Stomach (tissue), 9 donors: ENCODE measurements around the gene PGAP6. TPM values are rescaled to one million over a fixed set of nuclear protein-coding genes. Genes with fewer than 3 reads are reported as not detected.

Source experiments
- DNase-seq, 2 donors: peaks; one replicate each; pipeline versions ENCODE4 v3.0.0 to v3.0.0-alpha.2; 2013 to 2019
- H3K27ac ChIP-seq, 5 donors: fragments of 200-600 bp in 4 of 5; sonication (generic) in 4 of 5; one replicate each; pipeline ENCODE4 v1.5.1; 2013 to 2019; ENCODE audit warnings: mild to moderate bottlenecking in 1 of 5, moderate library complexity in 1 of 5
- H3K27me3 ChIP-seq, 3 donors: fragments of 200-600 bp; sonication (generic); one replicate each; pipeline ENCODE4 v1.5.1; 2017 to 2019; ENCODE audit warnings: mixed run types in 1 of 3
- H3K36me3 ChIP-seq, 4 donors: fragments of 200-600 bp; sonication (generic); 1 replicate in 3 of 4; 2 replicates in 1 of 4; pipeline ENCODE4 v1.5.1; 2016 to 2019
- H3K4me1 ChIP-seq, 4 donors: fragments of 200-600 bp; sonication (generic); one replicate each; pipeline ENCODE4 v1.5.1; 2016 to 2019
- H3K4me3 ChIP-seq, 4 donors: fragments of 200-600 bp; sonication (generic) in 3 of 4; one replicate each; pipeline ENCODE4 v1.5.1; 2016 to 2019; ENCODE audit warnings: mild to moderate bottlenecking in 1 of 4
- H3K9me3 ChIP-seq, 4 donors: fragments of 200-600 bp; sonication (generic); one replicate each; pipeline ENCODE4 v1.5.1; 2016 to 2019
- CTCF ChIP-seq, 7 experiments: fragments of 450-650 bp in 4 of 7; fragments of 200-600 bp in 3 of 7; sonication (generic) in 3 of 7; IDR thresholded peaks; one replicate each; pipeline ENCODE4 v1.5.1; 2016 to 2019; ENCODE audit warnings: antibody characterized with exemption in 7 of 7, control low read depth in 2 of 7, mild to moderate bottlenecking in 1 of 7
- EP300 ChIP-seq: sonication (generic); formaldehyde crosslinking; IDR thresholded peaks from one replicate; pipeline ENCODE4 v1.6.1; 2017; ENCODE audit warnings: antibody characterized with exemption
- POLR2A ChIP-seq, 4 donors: fragments of 450-650 bp; IDR thresholded peaks; one replicate each; pipeline ENCODE4 v1.6.1; 2016; ENCODE audit warnings: antibody characterized with exemption in 4 of 4, control low read depth in 2 of 4, mild to moderate bottlenecking in 1 of 4, moderate library complexity in 1 of 4
- POLR2AphosphoS5 ChIP-seq, 3 donors: sonication (generic); formaldehyde crosslinking; IDR thresholded peaks; one replicate each; pipeline ENCODE4 v1.6.1; 2016; ENCODE audit warnings: antibody characterized with exemption in 3 of 3
- WGBS, 5 donors: extraction: QIAGEN DNeasy Blood & Tissue Kit in 3 of 5; methylation state at CpG; one replicate each; pipeline versions ENCODE4 v1.1.5 to v1.1.7; 2013 to 2018; 5-methylcytosine and 5-hydroxymethylcytosine counted together
- intact Hi-C: fragments of 100-400 bp; cut with DNase I; formaldehyde crosslinking; loops from one replicate; pipeline ENCODE4 v1.15.1; 2023; ENCODE audit warnings: low total_unique reads
- polyA plus RNA-seq, 3 donors: library from polyadenylated mRNA; stranded (reverse); fragments of 200-250 nt; gene quantifications; one replicate each; pipeline ENCODE4 v1.2.3, GENCODE V29; 2013
- total RNA-seq, 5 donors: library from RNA; depleted of rRNA; stranded (reverse); fragments of >200 nt; gene quantifications; one replicate each; pipeline versions ENCODE4 v1.1.0 to v1.2.3, GENCODE V29; 2014 to 2016
- donor health status: healthy with polysubstance abuse.
- donor health status: Bipolar disorder and iron deficiency.
- donor health status: healthy.

The PGAP6 gene
- total and polyA plus RNA-seq, 8 donors, result 20.7 to 364 (median 91.5) TPM

GRCh38 chr16:322476-323143, 59.2 kb downstream of the PGAP6 start:
- no peak overlapping the region for H3K27ac ChIP-seq
- H3K36me3 ChIP-seq, result peaks cover 6 to 20% (median 17%) of the 10 kb centered on the region in 4 donors
- no peaks in the 10 kb centered on the region for H3K9me3 ChIP-seq
- no peak overlapping the region for H3K4me3 ChIP-seq
- peaks cover 29 to 42% (median 41%) of the 10 kb centered on the region in 4 donors for H3K4me1 ChIP-seq
- 92 to 95% (median 94%) methylated on average over 13 of the region's 13 CpGs for WGBS, 5 donors
- TF ChIP-seq EP300 (no peak), CTCF (IDR thresholded peaks at IDR 0.05) (no peak), POLR2AphosphoS5 (IDR thresholded peaks at IDR 0.05) (no peak), POLR2A (IDR thresholded peaks at IDR 0.05) (no peak)
- no peak for DNase-seq
- intact Hi-C loops, result no loop called here
- H3K27me3 ChIP-seq, result no peaks in the 10 kb centered on the region

- Histone ChIP-seq H3K4me3 (no peak overlapping the region), H3K9me3 (no peaks in the 10 kb centered on the region), H3K27me3 (no peaks in the 10 kb centered on the region), H3K36me3 (peaks cover 6 to 28% (median 20%) of the 10 kb centered on the region in 4 donors), H3K27ac (no peak overlapping the region), H3K4me1 (peaks cover 18 to 33% (median 30%) of the 10 kb centered on the region in 4 donors)
- intact Hi-C loops, result no loop called here
- WGBS, 5 donors, result 73 to 85% (median 78%) methylated on average over 9 of the region's 9 CpGs
- DNase-seq, result no peak
- TF ChIP-seq EP300 (no peak), POLR2A (IDR thresholded peaks at IDR 0.05) (no peak), POLR2AphosphoS5 (IDR thresholded peaks at IDR 0.05) (no peak), CTCF (IDR thresholded peaks at IDR 0.05) (no peak)
These were observed 60.2 kb downstream of the PGAP6 start for GRCh38 chr16:321532-321931.

Other genes with a start within 250 kb of the PGAP6 start
- gene NPRL3, start 243.3 kb downstream of the PGAP6 start, total RNA-seq, result 10 to 100 TPM in 3 of 5 donors, 1 to 10 TPM in 1, under 1 TPM in 1; 0.58 to 73.9 (median 22.3) TPM
- 10 to 100 TPM; 12.4 to 14.1 (median 13.3) TPM for gene NPRL3, start 243.3 kb downstream of the PGAP6 start, polyA plus RNA-seq
- gene HBZ, start 229.3 kb downstream of the PGAP6 start, total RNA-seq, result not detected
- gene HBZ, start 229.3 kb downstream of the PGAP6 start, polyA plus RNA-seq, result not detected
- gene HBM, start 216.0 kb downstream of the PGAP6 start, total RNA-seq, result 10 to 100 TPM in 1 of 5 donors, not detected in 4; 10.3 TPM
- gene HBM, start 216.0 kb downstream of the PGAP6 start, polyA plus RNA-seq, result not detected
- gene HBA2, start 209.1 kb downstream of the PGAP6 start, total RNA-seq, result 100 to 1,000 TPM in 1 of 5 donors, 10 to 100 TPM in 2, 1 to 10 TPM in 1, not detected in 1; 8.4 to 570 (median 32.0) TPM
- 10 to 100 TPM in 2 of 3 donors, 1 to 10 TPM in 1; 3.5 to 21.3 (median 17.0) TPM for gene HBA2, start 209.1 kb downstream of the PGAP6 start, polyA plus RNA-seq
- 100 to 1,000 TPM in 1 of 5 donors, 10 to 100 TPM in 1, not detected in 3; 34.8 to 263 TPM for gene HBA1, start 205.3 kb downstream of the PGAP6 start, total RNA-seq
- gene HBA1, start 205.3 kb downstream of the PGAP6 start, polyA plus RNA-seq, result 1 to 10 TPM in 1 of 3 donors, under 1 TPM in 1, not detected in 1; 0.88 to 5.7 TPM
- not detected for gene HBQ1, start 201.5 kb downstream of the PGAP6 start, total RNA-seq
- not detected for gene HBQ1, start 201.5 kb downstream of the PGAP6 start, polyA plus RNA-seq
- gene LUC7L, start 152.5 kb downstream of the PGAP6 start, total RNA-seq, result 100 to 1,000 TPM; 100 to 221 (median 121) TPM
- 100 to 1,000 TPM in 1 of 3 donors, 10 to 100 TPM in 2; 77.5 to 108 (median 82.2) TPM for gene LUC7L, start 152.5 kb downstream of the PGAP6 start, polyA plus RNA-seq
- gene FAM234A, start 147.2 kb downstream of the PGAP6 start, total RNA-seq, result 10 to 100 TPM; 14.6 to 87.2 (median 60.3) TPM
- gene FAM234A, start 147.2 kb downstream of the PGAP6 start, polyA plus RNA-seq, result 10 to 100 TPM; 13.1 to 34.9 (median 29.5) TPM
- gene RGS11, start 106.0 kb downstream of the PGAP6 start, total RNA-seq, result 10 to 100 TPM in 2 of 5 donors, 1 to 10 TPM in 3; 2.6 to 24.6 (median 7.0) TPM
- gene RGS11, start 106.0 kb downstream of the PGAP6 start, polyA plus RNA-seq, result 10 to 100 TPM in 2 of 3 donors, 1 to 10 TPM in 1; 7.3 to 26.3 (median 11.9) TPM
- gene ARHGDIG, start 101.4 kb downstream of the PGAP6 start, total RNA-seq, result 10 to 100 TPM in 2 of 5 donors, 1 to 10 TPM in 2, not detected in 1; 3.1 to 39.7 (median 11.0) TPM
- 10 to 100 TPM in 1 of 3 donors, 1 to 10 TPM in 2; 5.2 to 50.4 (median 9.6) TPM for gene ARHGDIG, start 101.4 kb downstream of the PGAP6 start, polyA plus RNA-seq
- 100 to 1,000 TPM in 1 of 5 donors, 10 to 100 TPM in 3, not detected in 1; 32.3 to 118 (median 65.1) TPM for gene PDIA2, start 98.8 kb downstream of the PGAP6 start, total RNA-seq
- 100 to 1,000 TPM; 142 to 932 (median 584) TPM for gene PDIA2, start 98.8 kb downstream of the PGAP6 start, polyA plus RNA-seq
- 10 to 100 TPM; 11.7 to 69.2 (median 17.0) TPM for gene AXIN1, start 29.3 kb downstream of the PGAP6 start, total RNA-seq
- 10 to 100 TPM; 13.3 to 19.1 (median 17.9) TPM for gene AXIN1, start 29.3 kb downstream of the PGAP6 start, polyA plus RNA-seq
- gene MRPL28, start 11.4 kb downstream of the PGAP6 start, total RNA-seq, result 100 to 1,000 TPM in 1 of 5 donors, 10 to 100 TPM in 3, 1 to 10 TPM in 1; 9.9 to 106 (median 30.7) TPM
- gene MRPL28, start 11.4 kb downstream of the PGAP6 start, polyA plus RNA-seq, result 100 to 1,000 TPM in 1 of 3 donors, 10 to 100 TPM in 2; 78.8 to 100 (median 83.4) TPM
- gene NME4, start 15.2 kb upstream of the PGAP6 start, total RNA-seq, result 100 to 1,000 TPM in 1 of 5 donors, 10 to 100 TPM in 4; 23.3 to 187 (median 49.0) TPM
- 10 to 100 TPM; 84.0 to 97.7 (median 95.6) TPM for gene NME4, start 15.2 kb upstream of the PGAP6 start, polyA plus RNA-seq
- 100 to 1,000 TPM in 1 of 5 donors, 10 to 100 TPM in 2, 1 to 10 TPM in 2; 5.8 to 149 (median 12.5) TPM for gene DECR2, start 19.9 kb upstream of the PGAP6 start, total RNA-seq
- gene DECR2, start 19.9 kb upstream of the PGAP6 start, polyA plus RNA-seq, result 10 to 100 TPM; 20.8 to 24.5 (median 22.6) TPM
- 100 to 1,000 TPM in 1 of 5 donors, 10 to 100 TPM in 3, 1 to 10 TPM in 1; 6.7 to 102 (median 57.8) TPM for gene RAB11FIP3, start 43.7 kb upstream of the PGAP6 start, total RNA-seq
- gene RAB11FIP3, start 43.7 kb upstream of the PGAP6 start, polyA plus RNA-seq, result 10 to 100 TPM; 15.4 to 19.7 (median 16.2) TPM
- gene CAPN15, start 145.7 kb upstream of the PGAP6 start, total RNA-seq, result 100 to 1,000 TPM in 1 of 5 donors, 10 to 100 TPM in 4; 25.2 to 235 (median 83.5) TPM
- 10 to 100 TPM; 29.3 to 33.2 (median 29.6) TPM for gene CAPN15, start 145.7 kb upstream of the PGAP6 start, polyA plus RNA-seq
- gene PRR35, start 178.4 kb upstream of the PGAP6 start, total RNA-seq, result not detected
- not detected for gene PRR35, start 178.4 kb upstream of the PGAP6 start, polyA plus RNA-seq
- gene NHLRC4, start 185.0 kb upstream of the PGAP6 start, total RNA-seq, result under 1 TPM in 2 of 5 donors, not detected in 3; 0.89 to 0.92 TPM
- 1 to 10 TPM in 2 of 3 donors, under 1 TPM in 1; 0.35 to 1.4 (median 1.4) TPM for gene NHLRC4, start 185.0 kb upstream of the PGAP6 start, polyA plus RNA-seq
- gene PIGQ, start 188.0 kb upstream of the PGAP6 start, total RNA-seq, result 100 to 1,000 TPM in 2 of 5 donors, 10 to 100 TPM in 3; 14.3 to 217 (median 52.6) TPM
- gene PIGQ, start 188.0 kb upstream of the PGAP6 start, polyA plus RNA-seq, result 10 to 100 TPM; 30.1 to 46.5 (median 38.0) TPM
- 100 to 1,000 TPM in 1 of 5 donors, 10 to 100 TPM in 4; 17.6 to 101 (median 51.3) TPM for gene RAB40C, start 208.1 kb upstream of the PGAP6 start, total RNA-seq
- gene RAB40C, start 208.1 kb upstream of the PGAP6 start, polyA plus RNA-seq, result 10 to 100 TPM; 20.9 to 24.6 (median 22.1) TPM
- gene WFIKKN1, start 249.0 kb upstream of the PGAP6 start, total RNA-seq, result 10 to 100 TPM in 1 of 5 donors, 1 to 10 TPM in 1, under 1 TPM in 2, not detected in 1; 0.14 to 25.8 (median 2.5) TPM
- gene WFIKKN1, start 249.0 kb upstream of the PGAP6 start, polyA plus RNA-seq, result 1 to 10 TPM; 1.0 to 2.0 (median 1.5) TPM